Hair follicle dermal papilla cell (primary cell): ENCODE results near the gene PCDHB5. TPM values are rescaled to one million over a fixed set of nuclear protein-coding genes. Genes with fewer than 3 reads are reported as not detected.

Experiments used
- total RNA-seq: library from RNA; depleted of rRNA; stranded (reverse); fragments of >200 nt; gene quantifications from 2 replicates; pipeline ENCODE4 v1.2.3, GENCODE V29; 2012

Gene PCDHB5
- 1.1 and 1.2 TPM in 2 replicates for total RNA-seq

DNA sequence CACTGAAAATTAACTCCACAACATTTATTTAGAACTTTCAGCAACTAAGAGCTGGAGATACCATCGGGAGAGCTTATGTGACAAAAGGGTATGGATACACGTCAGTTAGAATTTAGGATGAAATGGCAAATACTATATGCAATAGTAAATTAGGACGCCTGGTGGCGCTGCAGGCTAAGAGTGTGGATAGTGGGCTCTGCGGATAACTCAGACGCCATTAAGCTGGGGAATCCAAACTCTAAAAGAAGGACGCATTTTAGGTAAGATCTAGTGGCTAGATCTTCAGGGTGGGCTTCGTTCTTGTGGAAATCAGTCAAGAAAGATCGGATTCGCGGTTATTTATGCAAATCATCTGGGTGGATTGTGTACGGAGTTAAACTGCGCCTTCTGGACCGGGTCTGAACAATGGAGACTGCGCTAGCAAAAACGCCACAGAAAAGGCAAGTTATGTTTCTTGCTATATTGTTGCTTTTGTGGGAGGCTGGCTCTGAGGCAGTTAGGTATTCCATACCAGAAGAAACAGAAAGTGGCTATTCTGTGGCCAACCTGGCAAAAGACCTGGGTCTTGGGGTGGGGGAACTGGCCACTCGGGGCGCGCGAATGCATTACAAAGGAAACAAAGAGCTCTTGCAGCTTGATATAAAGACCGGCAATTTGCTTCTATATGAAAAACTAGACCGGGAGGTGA lies at the start of gene PCDHB5:
TSS of gene PCDHB5 (plus strand) at position 177 of the 688 bp plus-strand sequence. CDS start at position 406, 229 bp downstream.

DNA sequence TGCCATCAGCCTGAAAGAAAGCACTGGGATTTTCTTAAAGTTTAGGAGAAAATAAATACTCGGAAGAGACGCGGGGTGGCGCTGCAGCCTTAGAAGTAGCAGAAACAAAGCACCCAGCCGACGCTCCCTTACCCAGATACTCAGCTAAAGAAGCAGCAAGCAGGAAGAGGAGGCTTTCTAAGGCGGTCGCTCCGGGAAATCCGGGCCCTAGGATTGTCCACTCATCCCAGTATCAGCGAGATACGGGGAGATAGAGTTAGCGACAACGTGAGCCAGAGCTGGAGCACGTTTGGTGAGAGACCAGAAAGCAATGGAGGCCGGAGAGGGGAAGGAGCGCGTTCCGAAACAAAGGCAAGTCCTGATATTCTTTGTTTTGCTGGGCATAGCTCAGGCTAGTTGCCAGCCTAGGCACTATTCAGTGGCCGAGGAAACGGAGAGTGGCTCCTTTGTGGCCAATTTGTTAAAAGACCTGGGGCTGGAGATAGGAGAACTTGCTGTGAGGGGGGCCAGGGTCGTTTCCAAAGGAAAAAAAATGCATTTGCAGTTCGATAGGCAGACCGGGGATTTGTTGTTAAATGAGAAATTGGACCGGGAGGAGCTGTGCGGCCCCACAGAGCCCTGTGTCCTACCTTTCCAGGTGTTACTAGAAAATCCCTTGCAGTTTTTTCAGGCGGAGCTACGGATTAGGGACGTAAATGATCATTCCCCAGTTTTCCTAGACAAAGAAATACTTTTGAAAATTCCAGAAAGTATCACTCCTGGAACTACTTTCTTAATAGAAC lies 40.3 kb upstream of the PCDHB5 start, which contains the start of gene PCDHB2:
TSS of gene PCDHB2 (plus strand) at position 135 of the 782 bp plus-strand sequence. CDS start at position 311, 176 bp downstream.

DNA sequence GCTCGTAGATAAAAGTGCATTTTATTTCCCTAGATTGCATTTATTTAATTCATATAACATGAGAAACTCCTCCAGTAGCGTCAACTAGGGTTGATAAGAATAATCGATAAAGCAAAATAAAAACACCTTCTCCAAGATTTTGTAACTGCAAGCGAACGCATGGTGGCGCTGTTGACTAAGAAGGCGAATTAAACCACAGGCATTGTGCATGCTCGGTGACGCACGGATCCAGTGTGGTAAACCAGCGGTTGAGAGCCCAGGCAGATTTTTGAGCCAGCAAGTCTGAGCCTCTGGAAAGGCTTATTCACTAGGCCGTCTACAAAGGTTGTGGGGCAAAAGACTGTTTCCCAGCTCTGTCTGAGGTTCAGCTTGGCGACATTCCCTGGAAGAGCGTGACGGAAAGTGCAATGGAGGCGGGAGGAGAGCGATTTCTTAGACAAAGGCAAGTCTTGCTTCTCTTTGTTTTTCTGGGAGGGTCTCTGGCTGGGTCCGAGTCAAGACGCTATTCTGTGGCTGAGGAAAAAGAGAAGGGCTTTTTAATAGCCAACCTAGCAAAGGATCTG lies 34.7 kb upstream of the PCDHB5 start, which contains the start of gene PCDHB3:
TSS of gene PCDHB3 (plus strand) at position 231 of the 563 bp plus-strand sequence. CDS start at position 408, 177 bp downstream.

DNA sequence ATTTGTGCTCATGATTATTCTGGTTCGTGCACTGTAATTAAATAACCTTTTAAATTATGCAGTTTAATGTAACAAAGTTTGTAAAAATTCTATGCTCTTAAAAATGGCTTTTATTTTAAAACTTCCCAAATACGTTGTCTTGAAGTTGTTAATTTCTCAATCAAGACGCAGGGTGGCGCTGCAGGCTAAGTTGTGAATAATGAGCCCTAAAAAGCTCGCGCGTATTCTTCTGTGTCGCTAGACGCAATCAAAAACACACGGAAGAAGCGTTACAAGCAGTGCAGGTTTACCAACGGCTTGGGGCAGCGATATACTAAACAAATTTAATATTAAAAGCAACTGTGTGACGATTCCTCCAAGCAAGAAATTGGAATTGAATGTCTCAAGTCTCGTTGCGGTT lies 13.4 kb upstream of the PCDHB5 start, which contains the start of gene PCDHB4:
TSS of gene PCDHB4 (plus strand) at position 256 of the 400 bp plus-strand sequence. CDS start 181 bp downstream, outside the sequence.

DNA sequence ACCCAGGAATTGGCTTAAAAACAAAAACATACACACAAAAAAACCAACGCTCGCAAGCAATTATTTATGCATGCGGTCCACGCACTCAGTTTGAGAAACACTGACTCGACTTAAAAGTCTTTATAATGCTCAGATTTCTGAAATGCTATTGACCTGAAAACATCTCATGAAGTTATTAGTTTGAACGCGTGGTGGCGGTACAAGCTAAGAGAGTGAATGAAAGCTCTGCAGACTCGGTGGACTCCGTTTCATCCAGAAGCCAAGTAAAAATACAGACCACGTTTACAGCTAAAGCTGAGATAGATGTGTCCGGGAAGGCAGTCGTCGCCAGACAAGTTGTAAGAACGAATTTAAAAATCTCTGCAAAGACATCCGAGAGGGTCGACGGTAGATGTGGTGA lies 14.8 kb downstream of the PCDHB5 start, which contains the start of gene PCDHB6:
TSS of gene PCDHB6 (plus strand) at position 246 of the 400 bp plus-strand sequence. CDS start 201 bp downstream, outside the sequence.

DNA sequence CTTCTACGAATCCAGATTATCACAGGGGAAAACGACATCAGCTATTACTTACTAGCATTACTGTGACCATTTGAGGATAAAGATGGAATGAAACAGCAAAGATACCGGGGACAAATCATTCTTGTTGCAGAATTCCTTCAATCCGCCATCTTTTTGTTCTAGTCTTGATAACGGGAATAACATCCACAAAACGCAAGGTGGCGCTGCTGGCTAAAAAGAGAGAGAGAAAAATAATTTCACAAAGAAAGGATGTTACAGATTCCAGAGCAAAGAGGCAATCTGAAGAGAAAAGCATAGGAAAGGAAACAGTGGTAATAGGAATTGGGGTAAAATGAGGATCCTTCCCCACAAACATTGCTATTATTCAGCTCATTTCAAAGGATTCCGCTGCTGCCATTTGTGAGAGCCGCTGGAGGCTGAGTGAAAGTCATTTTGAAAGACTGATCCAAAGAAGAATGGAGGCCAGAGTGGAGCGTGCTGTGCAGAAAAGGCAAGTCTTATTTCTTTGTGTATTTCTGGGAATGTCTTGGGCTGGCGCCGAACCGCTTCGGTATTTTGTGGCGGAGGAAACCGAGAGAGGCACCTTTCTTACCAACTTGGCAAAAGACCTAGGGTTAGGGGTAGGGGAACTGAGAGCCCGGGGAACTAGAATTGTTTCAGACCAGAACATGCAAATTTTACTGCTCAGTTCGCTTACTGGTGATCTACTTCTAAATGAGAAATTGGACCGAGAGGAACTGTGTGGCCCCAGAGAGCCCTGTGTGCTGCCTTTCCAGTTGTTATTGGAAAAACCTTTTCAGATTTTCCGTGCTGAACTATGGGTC lies 37.6 kb downstream of the PCDHB5 start, which contains the start of gene PCDHB7:
TSS of gene PCDHB7 (plus strand) at position 264 of the 824 bp plus-strand sequence. CDS start at position 456, 192 bp downstream.

DNA sequence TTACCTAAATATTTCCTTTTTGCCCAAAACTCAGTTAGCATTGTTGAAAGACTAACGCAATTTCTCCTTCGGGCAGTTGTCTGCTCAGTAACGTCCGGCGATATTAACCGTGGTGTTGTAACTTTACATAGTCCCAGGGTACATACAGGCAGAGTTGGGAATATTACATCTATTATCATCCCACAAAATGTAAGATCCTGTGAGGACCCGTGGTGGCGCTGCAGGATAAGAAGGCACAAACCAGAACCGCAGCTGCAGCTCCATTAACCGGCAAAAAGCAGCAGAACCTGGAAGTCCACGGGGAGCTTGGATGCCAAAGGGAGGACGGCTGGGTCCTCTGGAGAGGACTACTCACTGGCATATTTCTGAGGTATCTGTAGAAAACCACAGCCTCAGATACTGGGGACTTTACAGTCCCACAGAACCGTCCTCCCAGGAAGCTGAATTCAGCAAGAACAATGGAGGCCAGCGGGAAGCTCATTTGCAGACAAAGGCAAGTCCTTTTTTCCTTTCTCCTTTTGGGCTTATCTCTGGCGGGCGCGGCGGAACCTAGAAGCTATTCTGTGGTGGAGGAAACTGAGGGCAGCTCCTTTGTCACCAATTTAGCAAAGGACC lies 42.7 kb downstream of the PCDHB5 start, which contains the start of gene PCDHB8:
TSS of gene PCDHB8 (plus strand) at position 214 of the 615 bp plus-strand sequence. CDS start at position 459, 245 bp downstream.

DNA sequence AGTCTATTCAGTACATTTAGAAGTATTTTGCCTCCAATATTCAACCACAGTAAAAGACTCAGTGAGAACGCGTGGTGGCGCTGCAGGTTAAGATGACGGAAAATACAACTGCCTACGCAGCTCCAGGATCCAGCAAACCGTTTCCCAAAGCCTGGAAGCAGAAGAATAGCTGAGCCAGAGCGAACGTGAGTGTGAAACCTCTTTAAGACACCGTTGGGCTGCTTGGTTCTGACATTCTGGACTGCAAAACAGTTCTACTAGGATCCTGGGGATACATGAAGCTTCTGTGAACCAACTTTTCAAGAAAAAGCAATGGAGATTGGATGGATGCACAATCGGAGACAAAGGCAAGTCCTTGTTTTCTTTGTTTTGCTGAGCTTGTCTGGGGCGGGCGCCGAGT lies 47.2 kb downstream of the PCDHB5 start, which contains the start of gene PCDHB16:
TSS of gene PCDHB16 (plus strand) at position 140 of the 400 bp plus-strand sequence. CDS start at position 313, 173 bp downstream.

DNA sequence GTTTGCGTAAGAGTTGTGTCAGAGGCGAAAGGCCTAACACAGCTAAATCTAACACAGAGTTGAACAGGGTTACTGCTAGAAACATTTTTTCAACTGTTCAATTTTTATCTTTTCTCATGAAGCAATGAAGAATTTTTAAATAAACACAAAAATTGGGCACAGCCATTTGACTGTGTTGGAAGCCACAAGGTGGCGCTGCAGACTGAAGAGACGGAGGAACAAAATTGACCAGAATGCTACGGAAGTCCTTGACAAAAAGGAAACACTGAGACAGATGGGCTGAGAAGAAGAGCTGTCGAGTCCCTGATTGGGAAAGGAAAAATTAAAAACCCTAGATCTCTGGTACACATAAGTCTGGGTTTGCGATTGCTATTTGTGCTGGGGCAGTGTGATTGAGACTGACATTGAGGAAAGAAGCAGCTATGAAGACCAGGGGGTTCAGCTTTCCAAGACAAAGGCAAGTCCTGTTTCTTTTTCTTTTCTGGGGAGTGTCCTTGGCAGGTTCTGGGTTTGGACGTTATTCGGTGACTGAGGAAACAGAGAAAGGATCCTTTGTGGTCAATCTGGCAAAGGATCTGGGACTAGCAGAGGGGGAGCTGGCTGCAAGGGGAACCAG lies 52.0 kb downstream of the PCDHB5 start, which contains the start of gene PCDHB9:
TSS of gene PCDHB9 (plus strand) at position 265 of the 616 bp plus-strand sequence. CDS start at position 423, 158 bp downstream.

Other genes starting within 250 kb of the PCDHB5 start
- 0.36 and 0.49 TPM in 2 replicates for gene PCDHAC1, start 208.9 kb upstream of the PCDHB5 start, total RNA-seq
- 0.73 and 1.8 TPM in 2 replicates for gene PCDHAC2, start 168.7 kb upstream of the PCDHB5 start, total RNA-seq
- gene PCDHB1, start 83.8 kb upstream of the PCDHB5 start, total RNA-seq = not detected in 2 replicates
- 6.8 and 7.0 TPM in 2 replicates for gene PCDHB2, start 40.6 kb upstream of the PCDHB5 start, total RNA-seq
- gene PCDHB3, start 34.7 kb upstream of the PCDHB5 start, total RNA-seq = 1.2 and 1.8 TPM in 2 replicates
- 0.49 TPM in 2 replicates for gene PCDHB4, start 13.4 kb upstream of the PCDHB5 start, total RNA-seq
- gene PCDHB6, start 14.9 kb downstream of the PCDHB5 start, total RNA-seq = 0.49 and 0.73 TPM in 2 replicates
- gene PCDHB7, start 37.4 kb downstream of the PCDHB5 start, total RNA-seq = 1.1 and 2.1 TPM in 2 replicates
- 1.2 and 1.5 TPM in 2 replicates for gene PCDHB8, start 42.6 kb downstream of the PCDHB5 start, total RNA-seq
- 0.81 and 1.8 TPM in 2 replicates for gene PCDHB16, start 47.2 kb downstream of the PCDHB5 start, total RNA-seq
- 0.97 and 2.2 TPM in 2 replicates for gene PCDHB9, start 52.0 kb downstream of the PCDHB5 start, total RNA-seq
- 0.81 and 0.97 TPM in 2 replicates for gene PCDHB10, start 57.1 kb downstream of the PCDHB5 start, total RNA-seq
- 0.73 and 0.81 TPM in 2 replicates for gene PCDHB11, start 64.4 kb downstream of the PCDHB5 start, total RNA-seq
- gene PCDHB12, start 73.5 kb downstream of the PCDHB5 start, total RNA-seq = 0.32 and 0.97 TPM in 2 replicates
- gene PCDHB13, start 78.7 kb downstream of the PCDHB5 start, total RNA-seq = 1.2 and 1.3 TPM in 2 replicates
- 0.61 and 1.3 TPM in 2 replicates for gene PCDHB14, start 88.1 kb downstream of the PCDHB5 start, total RNA-seq
- 0.24 and 0.32 TPM in 2 replicates for gene PCDHB15, start 110.2 kb downstream of the PCDHB5 start, total RNA-seq
- 1.3 and 1.9 TPM in 2 replicates for gene SLC25A2, start 168.8 kb downstream of the PCDHB5 start, total RNA-seq
- 66.9 and 68.6 TPM in 2 replicates for gene TAF7, start 185.6 kb downstream of the PCDHB5 start, total RNA-seq
- gene PCDHGA1, start 195.3 kb downstream of the PCDHB5 start, total RNA-seq = 1.1 and 1.6 TPM in 2 replicates
- gene PCDHGA2, start 203.6 kb downstream of the PCDHB5 start, total RNA-seq = 4.2 and 6.0 TPM in 2 replicates
- 4.9 and 5.7 TPM in 2 replicates for gene PCDHGA3, start 208.6 kb downstream of the PCDHB5 start, total RNA-seq
- 3.5 and 4.2 TPM in 2 replicates for gene PCDHGB1, start 214.9 kb downstream of the PCDHB5 start, total RNA-seq
- 7.8 and 8.9 TPM in 2 replicates for gene PCDHGA4, start 219.8 kb downstream of the PCDHB5 start, total RNA-seq
- gene PCDHGB2, start 224.8 kb downstream of the PCDHB5 start, total RNA-seq = 4.1 and 4.6 TPM in 2 replicates
- gene PCDHGA5, start 229.0 kb downstream of the PCDHB5 start, total RNA-seq = 3.2 and 4.0 TPM in 2 replicates
- 6.8 and 7.7 TPM in 2 replicates for gene PCDHGB3, start 235.0 kb downstream of the PCDHB5 start, total RNA-seq
- 6.5 and 6.8 TPM in 2 replicates for gene PCDHGA6, start 238.7 kb downstream of the PCDHB5 start, total RNA-seq
- gene PCDHGA7, start 247.5 kb downstream of the PCDHB5 start, total RNA-seq = 7.2 and 7.5 TPM in 2 replicates